NCI-H510A treated with DMSO at 0.1 percent for 48 hours (cell line): ENCODE results near the gene AOPEP.

Experiments used
- DNase-seq: peaks from one replicate; lab custom pipeline; 2025; lab: John Stamatoyannopoulos, UW

AOPEP gene

DNA sequence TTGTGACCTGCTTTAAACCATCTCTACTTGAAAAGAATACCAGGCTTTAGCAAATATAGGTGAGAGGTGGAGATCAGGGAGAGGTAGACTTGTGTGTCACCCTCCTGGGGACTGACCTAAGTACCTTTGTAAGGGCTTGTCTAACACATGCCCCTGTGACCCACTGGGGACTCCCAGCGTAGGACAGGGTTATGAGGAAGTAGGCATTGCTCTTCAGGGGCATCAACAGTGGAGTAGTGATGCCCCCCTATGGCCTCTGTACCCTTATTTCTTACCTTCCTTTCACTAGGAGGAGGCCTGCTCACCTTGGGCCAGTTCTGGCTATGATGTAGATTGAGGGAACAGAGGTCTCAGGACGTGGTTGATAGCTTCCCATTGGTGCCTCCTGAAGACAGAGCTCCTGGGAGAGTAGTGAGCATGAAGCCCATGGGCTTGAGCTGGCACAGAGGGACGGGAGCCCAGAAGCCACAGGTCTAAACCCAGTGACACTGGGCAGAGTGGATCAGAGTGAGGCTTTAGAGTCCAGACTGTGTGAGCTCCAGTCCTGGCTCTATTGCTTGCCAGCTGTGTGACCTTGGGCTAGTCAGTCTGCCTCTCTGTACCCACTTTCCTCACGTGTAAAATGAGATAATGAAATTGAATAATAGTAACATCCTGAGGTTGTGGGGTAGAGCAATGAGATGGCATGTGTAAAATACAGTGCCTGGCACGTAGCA is 191.7 kb downstream of the AOPEP start:
- no peak for DNase-seq

GRCh38 chr9:94919376-94920098 is 193.0 kb downstream of the AOPEP start:
- DNase-seq = peak; percentile 53

GRCh38 chr9:94920420-94921091 is 194.1 kb downstream of the AOPEP start:
- no peak for DNase-seq

GRCh38 chr9:94921092-94921471 is 194.6 kb downstream of the AOPEP start:
- DNase-seq = no peak

GRCh38 chr9:94921656-94922055 is 195.2 kb downstream of the AOPEP start:
- no peak for DNase-seq

GRCh38 chr9:94922098-94922607 is 195.7 kb downstream of the AOPEP start:
- no peak for DNase-seq

GRCh38 chr9:94922691-94923107 is 196.2 kb downstream of the AOPEP start:
- no peak for DNase-seq

- no peak for DNase-seq
These were observed 197.0 kb downstream of the AOPEP start for GRCh38 chr9:94923326-94924089.

- no peak for DNase-seq
These were observed 199.4 kb downstream of the AOPEP start for GRCh38 chr9:94925751-94926430.

DNA sequence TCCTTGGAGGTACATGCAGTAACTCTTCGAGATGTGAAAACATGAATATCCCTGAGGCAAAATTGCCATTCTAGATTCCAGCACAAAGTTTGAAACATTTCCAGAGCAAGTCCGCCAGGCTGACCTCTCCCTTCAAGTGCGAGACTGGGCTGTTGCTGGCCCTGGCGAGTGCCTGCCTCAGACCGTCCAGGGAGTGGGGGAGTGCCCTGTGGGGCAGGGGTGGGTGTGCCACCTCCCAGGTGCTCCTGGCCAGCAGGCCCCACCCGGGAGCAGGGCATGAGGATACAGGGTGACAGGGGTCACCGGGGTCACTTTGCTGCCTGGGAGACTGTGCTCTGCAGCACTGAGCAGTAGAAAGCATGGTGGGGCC is 199.9 kb downstream of the AOPEP start:
- no peak for DNase-seq

- DNase-seq = no peak
These were observed 200.7 kb downstream of the AOPEP start for GRCh38 chr9:94927048-94927761.

GRCh38 chr9:94927762-94928670 is 201.5 kb downstream of the AOPEP start:
- no peak for DNase-seq

- no peak for DNase-seq
These were observed 202.3 kb downstream of the AOPEP start for GRCh38 chr9:94928691-94929368.

DNA sequence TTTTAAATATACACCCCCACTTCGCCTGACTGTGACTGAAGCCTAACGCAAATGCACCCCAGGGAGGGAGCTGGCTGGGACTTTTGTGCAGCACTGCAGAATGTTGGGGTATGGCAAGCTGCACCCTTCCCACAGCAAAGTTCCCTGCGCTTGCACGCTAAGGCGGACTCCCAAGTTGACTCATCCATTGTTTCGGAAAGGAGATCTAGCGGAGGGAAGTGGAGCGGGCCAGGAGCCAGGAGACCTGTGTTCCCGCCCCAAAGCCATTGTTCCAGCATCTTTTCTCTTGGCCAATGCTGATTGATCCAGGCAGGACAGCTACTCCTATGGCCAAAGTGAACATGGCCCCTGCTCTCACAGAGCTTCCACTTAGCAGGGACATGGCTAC is 202.9 kb downstream of the AOPEP start:
- no peak for DNase-seq

DNA sequence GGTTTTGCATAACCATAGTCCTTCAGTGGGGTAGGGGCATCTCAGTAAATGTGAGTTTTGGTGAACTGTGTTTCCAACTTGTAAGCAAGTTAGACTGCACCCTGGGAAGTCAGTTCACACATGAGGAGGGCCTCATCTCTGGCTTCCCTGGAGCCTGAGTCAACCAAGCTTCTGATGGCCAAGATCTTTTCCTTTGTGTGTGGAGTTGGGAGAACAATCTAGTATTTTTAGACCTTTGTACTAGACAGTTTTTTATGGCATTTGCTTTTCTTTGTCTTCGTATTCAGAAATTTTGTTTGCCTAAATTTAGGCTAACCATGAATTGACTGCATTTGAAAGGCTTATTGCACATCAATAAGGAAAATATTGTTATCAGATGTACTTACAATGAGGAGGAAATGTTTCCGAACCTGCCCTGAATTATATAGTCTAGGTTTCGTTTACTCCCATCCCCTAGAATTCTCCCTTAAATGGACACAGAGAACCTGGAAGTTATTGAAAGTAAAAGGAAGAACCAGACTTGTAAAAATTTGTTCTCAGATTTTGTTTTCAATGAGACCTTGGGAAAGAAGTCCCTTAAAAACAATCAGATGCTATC is 204.6 kb downstream of the AOPEP start:
- no peak for DNase-seq

- no peak for DNase-seq
These were observed 205.2 kb downstream of the AOPEP start for GRCh38 chr9:94931740-94932139.

DNA sequence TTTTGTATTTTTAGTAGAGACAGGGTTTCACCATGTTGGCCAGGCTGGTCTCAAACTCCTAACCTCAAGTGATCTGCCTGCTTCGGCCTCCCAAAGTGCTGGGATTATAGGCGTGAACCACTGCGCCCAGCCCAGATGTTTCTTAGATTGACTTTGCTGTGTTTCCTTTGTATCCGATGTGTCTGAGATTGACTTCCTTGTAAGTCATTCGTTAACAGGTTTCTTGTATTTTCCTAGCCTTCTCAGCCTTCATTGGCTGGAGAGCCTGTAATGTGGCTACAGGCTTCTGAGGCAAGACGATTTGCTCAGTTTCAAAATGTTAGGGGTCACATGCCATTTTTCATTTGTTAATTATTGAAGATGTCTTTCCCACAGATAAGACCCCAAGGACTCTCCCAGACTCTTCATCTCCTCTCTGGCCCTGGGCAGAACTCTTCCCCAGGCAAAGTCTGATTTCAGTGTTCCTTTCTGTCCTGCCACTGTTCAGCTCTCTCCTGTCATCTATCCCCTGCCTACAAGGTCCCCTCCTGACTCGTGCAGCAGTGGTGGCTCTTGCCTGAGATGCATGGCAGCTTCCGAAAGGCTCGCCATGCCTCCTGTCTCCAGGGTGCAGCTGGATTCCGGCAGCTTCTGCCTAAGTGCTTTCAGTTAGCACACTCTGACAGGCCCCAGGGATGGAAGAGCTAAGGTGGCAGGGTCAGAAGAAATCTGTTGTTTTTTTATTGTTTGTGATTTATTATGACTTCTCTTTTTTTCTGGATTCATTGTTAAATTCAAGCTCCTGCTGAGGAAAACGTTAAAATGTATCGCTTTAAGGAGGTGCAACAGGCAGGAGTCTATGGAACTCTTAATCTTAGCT is 206.4 kb downstream of the AOPEP start:
- no peak for DNase-seq

GRCh38 chr9:94933511-94933828 is 207.0 kb downstream of the AOPEP start:
- no peak for DNase-seq
